HepG2 (cell line): Measurements from ENCODE around the gene FRMD5. TPM values are rescaled to one million over a fixed set of nuclear protein-coding genes. Genes with fewer than 3 reads are reported as not detected.
"Not testable (repeated sequence)": the region's sequence is repeated elsewhere in the genome, so short reads cannot be mapped to it uniquely, and the experiment has no call there.

ENCODE experiments used
- ATAC-seq: fragments of 200-7000 bp; cut with Tn5 transposase; 3 replicates; pipeline ENCODE4 v1.9.1; 2020; ENCODE audit warnings: mild to moderate bottlenecking, moderate library complexity
- BruUV-seq: library from RNA; stranded (reverse); fragments of 400-500 nt; replicated peaks from 2 replicates; lab custom pipeline; 2021; lab: Mats Ljungman, UMichigan
- CTCF ChIA-PET: fragments of 300-600 bp; formaldehyde crosslinking; extraction: SDS; loops from one replicate; lab custom pipeline; 2021; ENCODE audit warnings: low total read pairs, inconsistent platforms, low intra/inter-chr PET ratio; lab: Yijun Ruan, JAX
- POLR2A ChIA-PET: fragments of 350-600 bp; sonication (Branson Sonifier 250); formaldehyde crosslinking; loops from one replicate; lab custom pipeline; 2020; ENCODE audit warnings: antibody characterized with exemption, inconsistent platforms; lab: Yijun Ruan, JAX
- DNase-seq: peaks from one replicate; pipeline ENCODE4 v3.0.0-alpha.2; 2015; ENCODE audit warnings: low spot score
- FAIRE-seq: peaks from 3 replicates; lab custom pipeline; 2011; peaks lifted over from hg19 to GRCh38; lab: Jason Lieb, UNC
- H2AFZ ChIP-seq: one replicate; pipeline ENCODE4 v1.6.1; 2011; ENCODE audit warnings: low read length, inconsistent platforms
- H3K27ac ChIP-seq: fragments of 300-600 bp; 3 replicates; pipeline ENCODE4 v1.8.0; 2011; ENCODE audit warnings: mixed run types, mild to moderate bottlenecking, mixed read lengths, low read length, inconsistent platforms; ENCODE audit not compliant: insufficient read depth; ENCODE audit errors: extremely low read length
- H3K27me3 ChIP-seq, 2 experiments: fragments of 200-600 bp in 1 of 2; 2 replicates in 1 of 2; 3 replicates in 1 of 2; pipeline versions ENCODE4 v1.6.0 to v1.8.0; 2011; ENCODE audit warnings: low read length in 2 of 2, mild to moderate bottlenecking in 2 of 2, moderate library complexity in 2 of 2, inconsistent platforms in 1 of 2; ENCODE audit not compliant: insufficient read depth in 2 of 2, control insufficient read depth in 1 of 2
- H3K36me3 ChIP-seq, 2 experiments: fragments of 200-600 bp in 1 of 2; replicated peaks in 1 of 2; 2 replicates in 1 of 2; 3 replicates in 1 of 2; pipeline versions ENCODE4 v1.5.1 to v1.8.0; 2011; ENCODE audit warnings: low read length in 2 of 2, inconsistent platforms in 1 of 2; ENCODE audit not compliant: insufficient read depth in 2 of 2, control insufficient read depth in 1 of 2
- H3K4me1 ChIP-seq: 2 replicates; pipeline ENCODE4 v1.5.1; 2012; ENCODE audit warnings: low read length, inconsistent platforms; ENCODE audit not compliant: insufficient read depth
- H3K4me2 ChIP-seq: 2 replicates; pipeline ENCODE4 v1.6.0; 2011; ENCODE audit warnings: low read depth, low read length, inconsistent platforms
- H3K4me3 ChIP-seq, 3 experiments: fragments of 200-600 bp in 1 of 3; sonication (generic), shearing (Covaris generic) in 1 of 3; replicated peaks in 1 of 3; 2 replicates each; pipeline ENCODE4 v1.5.1; 2011 to 2016; ENCODE audit warnings: low read length in 3 of 3, inconsistent platforms in 2 of 3, low read depth in 2 of 3, mild to moderate bottlenecking in 2 of 3, control low read depth in 1 of 3, mixed read lengths in 1 of 3; ENCODE audit not compliant: insufficient read depth in 1 of 3
- H3K79me2 ChIP-seq: one replicate; pipeline ENCODE4 v1.6.1; 2011; ENCODE audit warnings: low read length, inconsistent platforms; ENCODE audit not compliant: insufficient read depth
- H3K9ac ChIP-seq: 2 replicates; pipeline ENCODE4 v1.6.0; 2011; ENCODE audit warnings: mild to moderate bottlenecking, low read depth, low read length, inconsistent platforms; ENCODE audit not compliant: insufficient read depth
- H3K9me3 ChIP-seq: 2 replicates; pipeline ENCODE4 v1.5.1; 2012; ENCODE audit warnings: mild to moderate bottlenecking, low read length
- H4K20me1 ChIP-seq: 2 replicates; pipeline ENCODE4 v1.6.0; 2011; ENCODE audit warnings: inconsistent platforms, mild to moderate bottlenecking, low read length, moderate library complexity; ENCODE audit not compliant: insufficient read depth
- CEBPB ChIP-seq: IDR thresholded peaks from 2 replicates; pipeline ENCODE4 v1.6.1; 2011; ENCODE audit warnings: low read depth, low read length, improper control_type of control experiment, borderline replicate concordance
- ZNF772 ChIP-seq: sonication (generic); formaldehyde crosslinking; IDR thresholded peaks from 2 replicates; pipeline ENCODE4 v1.5.0; 2020; ENCODE audit warnings: mild to moderate bottlenecking, missing genetic modification reagents
- WGBS: methylation state at CpG from one replicate; pipeline ENCODE4 v1.1.6; 2017; ENCODE audit warnings: low lambda C conversion rate; 5-methylcytosine and 5-hydroxymethylcytosine counted together
- in situ Hi-C: cut with HindIII; loops from 2 replicates; pipeline ENCODE4 v1.10.0; 2017; ENCODE audit warnings: low pct_unique_long_range_greater_than_20kb; ENCODE audit not compliant: extremely low pct_ligation_motif_present
- intact Hi-C: fragments of 100-400 bp; cut with micrococcal nuclease; formaldehyde crosslinking; loops from one replicate; pipeline ENCODE4 v1.10.0; 2022; ENCODE audit not compliant: unreplicated experiment
- polyA plus RNA-seq, 8 experiments: library from polyadenylated mRNA; depleted of rRNA in 3 of 8; stranded (reverse) in 7 of 8; unstranded in 1 of 8; fragments of >200 nt; fragmentation: Illumina TruSeq in 4 of 8; extraction: Trizol in 4 of 8; gene quantifications; 2 replicates each; pipeline versions ENCODE4 v1.2.1 to v1.2.3, GENCODE V29; 2011 to 2016; ENCODE audit warnings: low read depth in 4 of 8, missing spikeins in 1 of 8, mixed read lengths in 1 of 8; ENCODE audit not compliant: insufficient read depth in 1 of 8
- total RNA-seq, 5 experiments: library from RNA; depleted of rRNA; stranded (reverse); fragments of >200 nt; fragmentation: Illumina TruSeq; extraction: Trizol; gene quantifications; 2 replicates each; pipeline ENCODE4 v1.2.3, GENCODE V29; 2016; ENCODE audit warnings: low read depth in 1 of 5

Gene FRMD5
- total and polyA plus RNA-seq, 2 of the 13 experiments (the other 11 are each of a cell fraction or from before 2014, with no cell fraction given), result 0.93 to 1.5 TPM

GRCh38 chr15:44229301-44229700 lies 34.2 kb upstream of the FRMD5 start:
- H3K36me3 ChIP-seq, H4K20me1 ChIP-seq, intact Hi-C loops, BruUV-seq, H3K4me1 ChIP-seq, H3K79me2 ChIP-seq, H2AFZ ChIP-seq, FAIRE-seq, in situ Hi-C loops, H3K9ac ChIP-seq, H3K4me3 ChIP-seq, CTCF ChIA-PET, H3K27me3 ChIP-seq, DNase-seq, ATAC-seq, H3K4me2 ChIP-seq, H3K9me3 ChIP-seq, H3K27ac ChIP-seq, POLR2A ChIA-PET: not testable (repeated sequence)
- 16% methylated on average over 3 of the region's 4 CpGs for WGBS

- Histone ChIP-seq H4K20me1 (no peaks in the 10 kb centered on the region), H3K4me1 (no peaks in the 10 kb centered on the region), H3K36me3 (no peaks in the 10 kb centered on the region), H3K27me3 (no peaks in the 10 kb centered on the region), H3K79me2 (no peaks in the 10 kb centered on the region), H3K9ac (no peak overlapping the region), H2AFZ (no peak overlapping the region), H3K4me3 (no peak overlapping the region), H3K9me3 (no peaks in the 10 kb centered on the region), H3K4me2 (no peak overlapping the region), H3K27ac (no peak overlapping the region)
- in situ Hi-C loops, result no loop called here
- FAIRE-seq (no peak), ATAC-seq (no peak), DNase-seq (peak; percentile 4)
- CTCF ChIA-PET, result no interaction called here
- BruUV-seq, result no TSS peak
- peak; percentile 70 for TF ChIP-seq CEBPB
- TF ChIP-seq ZNF772 (CRISPR knock-in tag), result no peak
- intact Hi-C loops, result no loop called here
- POLR2A ChIA-PET, result no interaction called here
These were observed 32.5 kb upstream of the FRMD5 start for GRCh38 chr15:44227584-44227983.

GRCh38 chr15:44227001-44227400 lies 31.9 kb upstream of the FRMD5 start:
- BruUV-seq, H4K20me1 ChIP-seq, FAIRE-seq, in situ Hi-C loops, POLR2A ChIA-PET, H3K9ac ChIP-seq, DNase-seq, H3K36me3 ChIP-seq, CTCF ChIA-PET, H3K4me1 ChIP-seq, H3K9me3 ChIP-seq, H3K79me2 ChIP-seq, H3K27me3 ChIP-seq, H3K4me2 ChIP-seq, ATAC-seq, H2AFZ ChIP-seq, intact Hi-C loops, H3K27ac ChIP-seq, H3K4me3 ChIP-seq: not testable (repeated sequence)
- 22% methylated on average over 4 of the region's 4 CpGs for WGBS
